Activated naive CD4-positive, alpha-beta T cell treated with anti-CD3 and anti-CD28 coated beads, Interleukin-2, amount 10 ng/mL, durations not matched to agents 7 days and 5 days (primary cell): ENCODE measurements around the gene ZNF19.
A peak's percentile ranks its signal among the peaks of the same experiment; 100 is the strongest.

Experiments
- CTCF ChIA-PET: fragments of 350-600 bp; sonication (Branson Sonifier 250); formaldehyde crosslinking; loops from one replicate; lab custom pipeline; 2021; ENCODE audit warnings: antibody characterized with exemption; lab: Charles Lee
- DNase-seq: peaks from one replicate; pipeline ENCODE4 v3.0.0-alpha.2; 2020
- H3K27ac Mint-ChIP-seq: one replicate; pipeline ENCODE4 v1.8.0; 2021; ENCODE audit warnings: mild to moderate bottlenecking, moderate library complexity, mixed read lengths
- H3K27me3 Mint-ChIP-seq: one replicate; pipeline ENCODE4 v1.8.0; 2021; ENCODE audit warnings: mild to moderate bottlenecking, mixed read lengths
- H3K36me3 Mint-ChIP-seq: one replicate; pipeline ENCODE4 v1.8.0; 2021; ENCODE audit warnings: mixed read lengths
- H3K4me1 Mint-ChIP-seq: one replicate; pipeline ENCODE4 v1.8.0; 2021; ENCODE audit warnings: mixed read lengths
- H3K4me3 Mint-ChIP-seq: one replicate; pipeline ENCODE4 v1.8.0; 2021; ENCODE audit warnings: mild to moderate bottlenecking, moderate library complexity, mixed read lengths
- H3K9me3 Mint-ChIP-seq: one replicate; pipeline ENCODE4 v1.8.0; 2021; ENCODE audit warnings: mixed read lengths

ZNF19 gene

DNA sequence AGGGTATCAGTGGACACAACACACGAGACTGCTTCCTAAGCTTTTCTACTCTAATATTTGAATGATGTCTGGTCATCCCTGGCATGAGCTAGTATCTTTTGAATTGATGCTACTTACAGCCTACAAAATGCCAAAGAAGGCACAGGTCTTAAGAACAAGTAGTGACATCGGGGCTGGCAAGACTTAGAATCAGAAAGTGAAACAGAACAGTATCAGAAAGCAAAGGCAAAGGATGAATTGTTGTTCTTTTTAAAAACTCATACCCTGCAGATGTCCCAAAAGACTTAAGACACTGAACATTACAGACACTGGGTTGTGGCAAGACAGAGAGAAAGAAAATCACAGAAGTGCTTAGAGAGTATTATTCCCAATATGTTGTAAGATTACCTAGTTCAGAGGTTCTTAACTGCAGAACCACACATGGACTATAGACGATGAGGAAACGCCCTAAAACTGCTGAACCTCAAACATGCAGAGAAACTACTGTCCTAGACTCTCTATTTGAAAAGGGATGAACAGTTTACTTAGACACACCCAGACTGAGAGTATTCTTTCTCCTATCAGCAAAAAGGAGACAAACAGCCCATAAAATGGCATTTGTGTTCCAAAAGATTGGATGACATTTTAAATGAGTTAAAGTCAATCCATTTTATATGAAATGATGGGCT is 12.5 kb downstream of the ZNF19 start:
- H3K27me3 Mint-ChIP-seq = no peaks in the 10 kb centered on the region
- no peak overlapping the region for H3K4me3 Mint-ChIP-seq
- H3K9me3 Mint-ChIP-seq = no peaks in the 10 kb centered on the region
- DNase-seq = no peak
- peak overlapping the region; percentile 16 for H3K27ac Mint-ChIP-seq
- CTCF ChIA-PET = no interaction called here
- no peaks in the 10 kb centered on the region for H3K36me3 Mint-ChIP-seq
- H3K4me1 Mint-ChIP-seq = peaks cover 9% of the 10 kb centered on the region

GRCh38 chr16:71474864-71475263 is 14.3 kb downstream of the ZNF19 start:
- H3K27me3 Mint-ChIP-seq = no peaks in the 10 kb centered on the region
- H3K9me3 Mint-ChIP-seq = no peaks in the 10 kb centered on the region
- no peak overlapping the region for H3K4me3 Mint-ChIP-seq
- CTCF ChIA-PET = interaction anchor here (1.5 kb wide), 1 partner anchor 62 kb away, joined by 3 read pairs; no protein-coding TSS in a partner anchor
- no peak for DNase-seq
- no peaks in the 10 kb centered on the region for H3K36me3 Mint-ChIP-seq
- peaks cover 9% of the 10 kb centered on the region for H3K4me1 Mint-ChIP-seq
- no peak overlapping the region for H3K27ac Mint-ChIP-seq

- DNase-seq = no peak
- CTCF ChIA-PET = interaction anchor here (1.5 kb wide), 1 partner anchor 61 kb away, joined by 3 read pairs; no protein-coding TSS in a partner anchor
- no peak overlapping the region for H3K27ac Mint-ChIP-seq
- no peaks in the 10 kb centered on the region for H3K27me3 Mint-ChIP-seq
- H3K36me3 Mint-ChIP-seq = no peaks in the 10 kb centered on the region
- no peak overlapping the region for H3K4me3 Mint-ChIP-seq
- peaks cover 5% of the 10 kb centered on the region for H3K4me1 Mint-ChIP-seq
- no peaks in the 10 kb centered on the region for H3K9me3 Mint-ChIP-seq
Observed at GRCh38 chr16:71473891-71474290, 15.2 kb downstream of the ZNF19 start.

DNA sequence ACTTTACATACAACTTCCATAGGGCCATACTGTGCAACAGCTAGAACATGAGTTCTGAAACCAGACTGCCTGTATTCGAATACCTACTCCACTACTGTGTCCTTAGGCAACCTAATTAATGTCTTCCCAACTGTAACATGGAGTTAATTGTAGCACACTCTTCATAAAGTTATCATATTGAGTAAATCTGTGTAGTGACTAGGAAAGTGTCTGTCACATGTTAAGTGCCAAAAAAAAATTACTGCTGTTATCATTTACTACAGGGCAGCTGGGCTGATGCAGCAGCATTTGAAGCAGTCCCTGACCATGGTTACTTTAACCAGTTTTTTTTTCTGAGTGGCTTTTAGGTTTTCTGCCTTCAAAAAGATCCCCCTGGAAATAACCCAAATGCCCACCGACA is 16.2 kb downstream of the ZNF19 start:
- DNase-seq = no peak
- H3K9me3 Mint-ChIP-seq = no peaks in the 10 kb centered on the region
- H3K27me3 Mint-ChIP-seq = no peaks in the 10 kb centered on the region
- no peaks in the 10 kb centered on the region for H3K36me3 Mint-ChIP-seq
- H3K4me3 Mint-ChIP-seq = no peak overlapping the region
- CTCF ChIA-PET = no interaction called here
- no peak overlapping the region for H3K27ac Mint-ChIP-seq
- H3K4me1 Mint-ChIP-seq = peaks cover 5% of the 10 kb centered on the region

GRCh38 chr16:71472051-71472450 is 17.1 kb downstream of the ZNF19 start:
- H3K27me3 Mint-ChIP-seq = no peaks in the 10 kb centered on the region
- H3K4me1 Mint-ChIP-seq = peaks cover 2% of the 10 kb centered on the region
- H3K9me3 Mint-ChIP-seq = no peaks in the 10 kb centered on the region
- DNase-seq = no peak
- no peak overlapping the region for H3K4me3 Mint-ChIP-seq
- no peak overlapping the region for H3K27ac Mint-ChIP-seq
- no peaks in the 10 kb centered on the region for H3K36me3 Mint-ChIP-seq
- CTCF ChIA-PET = no interaction called here

- CTCF ChIA-PET = no interaction called here
- no peak overlapping the region for H3K4me3 Mint-ChIP-seq
- DNase-seq = peak; percentile 67
- no peaks in the 10 kb centered on the region for H3K27me3 Mint-ChIP-seq
- H3K27ac Mint-ChIP-seq = no peak overlapping the region
- peaks cover 2% of the 10 kb centered on the region for H3K36me3 Mint-ChIP-seq
- H3K9me3 Mint-ChIP-seq = no peaks in the 10 kb centered on the region
- peaks cover 4% of the 10 kb centered on the region for H3K4me1 Mint-ChIP-seq
Observed at GRCh38 chr16:71467810-71468209, 21.3 kb downstream of the ZNF19 start.

DNA sequence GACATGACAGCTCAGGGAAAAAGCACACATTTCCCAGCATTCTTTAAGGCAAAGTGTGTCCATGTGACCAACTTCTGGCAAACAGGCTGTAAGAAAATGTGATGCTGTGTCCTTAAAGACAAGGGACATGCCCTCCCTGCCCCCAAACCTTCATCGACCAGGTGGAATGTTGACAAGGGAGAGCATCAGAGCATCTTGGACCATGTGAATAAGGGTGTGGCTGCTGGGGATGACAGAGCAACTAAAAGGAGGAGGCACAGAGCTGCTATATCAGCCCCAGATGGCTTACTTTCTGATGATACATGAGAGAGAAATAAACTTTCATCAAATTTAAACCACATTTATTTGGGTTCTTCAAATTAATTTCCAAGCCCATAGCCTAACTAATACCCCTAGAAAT is 24.9 kb downstream of the ZNF19 start:
- CTCF ChIA-PET = interaction anchor here (1.0 to 2.8 kb wide), 4 partner anchors 10 to 147 kb away, joined by 4 to 12 read pairs (median 6); no protein-coding TSS in a partner anchor
- Mint-ChIP-seq H3K4me1 (peaks cover 29% of the 10 kb centered on the region), H3K27ac (no peak overlapping the region), H3K9me3 (no peaks in the 10 kb centered on the region), H3K27me3 (no peaks in the 10 kb centered on the region), H3K36me3 (peaks cover 2% of the 10 kb centered on the region), H3K4me3 (no peak overlapping the region)
- no peak for DNase-seq

DNA sequence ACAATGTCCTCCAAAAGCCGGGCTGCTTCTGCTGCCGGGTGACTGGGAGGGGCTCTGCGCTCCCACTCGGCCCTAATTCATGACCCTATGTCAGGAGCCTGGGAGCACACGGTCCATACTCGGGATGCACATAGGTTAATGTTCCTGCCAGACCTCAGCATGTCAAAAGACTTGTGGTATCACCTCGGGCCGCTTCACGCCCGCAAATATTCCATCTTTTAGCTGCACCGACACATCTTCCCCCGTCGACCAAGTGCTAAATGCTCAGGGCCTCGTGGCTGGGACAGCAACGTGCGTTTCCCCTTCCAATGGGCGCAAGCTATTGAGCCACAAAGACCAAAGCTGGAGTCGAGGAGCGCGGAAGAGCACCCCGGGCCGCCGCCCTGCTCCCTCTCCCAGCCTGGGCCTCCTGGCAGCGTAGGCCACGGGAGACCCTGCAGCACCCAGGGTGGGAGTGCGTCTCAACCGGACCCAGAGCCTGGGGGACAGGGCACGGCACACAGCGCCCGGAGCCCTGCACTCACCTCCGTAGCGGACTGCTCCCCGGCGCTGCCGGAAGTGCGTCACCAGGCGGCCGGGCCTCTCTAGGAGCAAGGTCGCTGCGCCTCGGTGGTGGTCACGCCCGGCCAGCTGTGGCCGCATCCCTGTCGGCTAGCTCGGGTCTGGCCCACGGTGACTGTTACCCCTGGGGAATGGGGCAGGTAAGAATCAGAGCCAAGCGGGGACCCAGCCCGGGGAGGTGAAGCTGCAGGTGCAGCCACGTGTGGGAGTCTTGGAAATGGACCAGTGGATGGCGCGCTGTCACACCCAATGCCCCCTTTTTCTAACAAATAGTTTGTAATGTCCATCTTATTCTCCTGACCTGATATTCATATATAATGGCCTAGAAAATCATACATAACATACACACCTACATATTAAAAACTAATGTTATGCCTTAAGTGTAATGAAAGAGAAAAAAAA is 27.2 kb downstream of the ZNF19 start, which contains the start of gene ZNF23:
Gene ZNF23 (minus strand): TSS at position 562 of the 963 bp plus-strand sequence. CDS start 5,451 bp downstream, outside the sequence.
- Mint-ChIP-seq H3K9me3 (no peaks in the 10 kb centered on the region), H3K27me3 (no peaks in the 10 kb centered on the region), H3K36me3 (peaks cover 2% of the 10 kb centered on the region), H3K4me1 (peaks cover 29% of the 10 kb centered on the region), H3K4me3 (peak within 1 kb of the TSS; percentile 87), H3K27ac (peak within 1 kb of the TSS; percentile 77)
- peak; percentile 83 for DNase-seq
- CTCF ChIA-PET = interaction anchor here (1.0 to 1.2 kb wide), 3 partner anchors 20 to 38 kb away, joined by 3 to 7 read pairs (median 4); no protein-coding TSS in a partner anchor

- CTCF ChIA-PET = no interaction called here
- DNase-seq = no peak
- Mint-ChIP-seq H3K27ac (no peak overlapping the region), H3K4me1 (peaks cover 29% of the 10 kb centered on the region), H3K27me3 (no peaks in the 10 kb centered on the region), H3K4me3 (peak overlapping the region; percentile 87), H3K9me3 (no peaks in the 10 kb centered on the region), H3K36me3 (peaks cover 7% of the 10 kb centered on the region)
Observed at GRCh38 chr16:71460941-71461340, 28.2 kb downstream of the ZNF19 start.

DNA sequence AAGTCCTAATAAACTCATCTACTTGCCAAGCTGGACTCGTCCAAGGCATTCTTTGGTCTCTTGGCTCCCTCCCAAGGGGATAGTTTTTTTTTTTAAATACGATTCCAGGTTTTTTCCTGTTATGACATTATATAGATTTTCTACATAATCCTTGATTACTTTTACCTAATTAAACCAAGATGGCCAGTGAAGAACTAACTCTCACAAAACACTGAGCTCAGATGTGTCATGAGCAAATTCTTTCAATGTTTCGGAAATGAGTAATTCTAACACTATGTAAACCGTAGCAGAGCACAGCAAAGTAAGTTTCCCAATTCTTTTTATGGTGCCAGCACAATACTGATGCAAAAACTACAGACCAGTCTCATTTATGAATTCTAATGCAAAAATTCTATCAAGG is 28.9 kb downstream of the ZNF19 start:
- H3K27me3 Mint-ChIP-seq = no peaks in the 10 kb centered on the region
- H3K4me3 Mint-ChIP-seq = peak overlapping the region; percentile 87
- H3K36me3 Mint-ChIP-seq = peaks cover 7% of the 10 kb centered on the region
- no peak overlapping the region for H3K27ac Mint-ChIP-seq
- no peaks in the 10 kb centered on the region for H3K9me3 Mint-ChIP-seq
- CTCF ChIA-PET = interaction anchor here (0.6 kb wide), 1 partner anchor 12 kb away, joined by 3 read pairs; no protein-coding TSS in a partner anchor
- DNase-seq = no peak
- peaks cover 29% of the 10 kb centered on the region for H3K4me1 Mint-ChIP-seq

- CTCF ChIA-PET = no interaction called here
Observed at GRCh38 chr16:71459510-71459909, 29.6 kb downstream of the ZNF19 start.

GRCh38 chr16:71456801-71457200 is 32.3 kb downstream of the ZNF19 start:
- Mint-ChIP-seq H3K4me1 (peaks cover 16% of the 10 kb centered on the region), H3K27ac (no peak overlapping the region), H3K27me3 (no peaks in the 10 kb centered on the region), H3K36me3 (peaks cover 36% of the 10 kb centered on the region), H3K4me3 (no peak overlapping the region), H3K9me3 (peaks cover 10% of the 10 kb centered on the region)
- no peak for DNase-seq
- CTCF ChIA-PET = interaction anchor here (2.2 kb wide), 1 partner anchor 43 kb away, joined by 8 read pairs; no protein-coding TSS in a partner anchor

More at GRCh38 chr16:71459510-71459909, 29.6 kb downstream of the ZNF19 start:
- Mint-ChIP-seq H3K4me1 (peaks cover 29% of the 10 kb centered on the region), H3K4me3 (no peak overlapping the region), H3K27me3 (no peaks in the 10 kb centered on the region), H3K9me3 (no peaks in the 10 kb centered on the region), H3K27ac (no peak overlapping the region), H3K36me3 (peaks cover 14% of the 10 kb centered on the region)
- DNase-seq = no peak

DNA sequence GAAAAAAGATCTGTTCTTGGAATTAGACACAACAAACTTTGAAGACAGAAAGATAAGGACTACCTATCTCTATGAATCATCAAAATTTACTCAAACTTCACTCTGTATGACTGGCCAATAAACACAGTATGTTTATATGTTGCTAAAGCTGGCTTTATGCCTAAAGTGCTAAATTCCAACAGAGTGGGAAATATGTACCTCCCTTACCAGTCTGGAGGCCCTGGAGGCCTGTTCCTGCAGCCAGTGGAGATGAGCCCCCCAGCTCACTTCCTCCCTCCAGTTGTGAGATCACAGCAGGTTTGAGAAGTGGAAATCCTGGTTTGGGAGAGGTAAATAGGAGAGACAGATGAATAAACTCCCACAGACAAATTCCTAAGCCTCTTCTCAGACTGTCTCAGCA is 36.1 kb downstream of the ZNF19 start:
- CTCF ChIA-PET = no interaction called here
- Mint-ChIP-seq H3K27ac (no peak overlapping the region), H3K9me3 (peaks cover 42% of the 10 kb centered on the region), H3K36me3 (peaks cover 71% of the 10 kb centered on the region), H3K4me3 (no peak overlapping the region), H3K4me1 (no peaks in the 10 kb centered on the region), H3K27me3 (no peaks in the 10 kb centered on the region)
- no peak for DNase-seq

DNA sequence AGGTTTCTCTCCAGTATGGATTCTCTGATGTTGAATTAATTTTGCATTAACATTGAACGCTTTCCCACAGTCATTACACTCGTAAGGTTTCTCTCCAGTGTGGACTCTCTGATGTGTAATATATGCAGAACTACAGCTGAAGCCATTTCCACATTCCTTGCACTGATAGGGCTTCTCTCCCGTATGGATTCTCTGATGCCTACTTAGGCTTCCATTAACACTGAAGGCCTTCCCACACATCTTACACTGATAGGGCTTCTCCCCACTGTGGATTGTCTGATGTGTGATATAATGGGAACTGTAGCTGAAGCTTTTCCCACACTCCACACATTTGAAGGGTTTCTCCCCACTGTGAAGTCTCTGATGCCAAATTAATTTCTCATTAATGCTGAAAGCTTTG is 40.1 kb downstream of the ZNF19 start:
- peaks cover 61% of the 10 kb centered on the region for H3K9me3 Mint-ChIP-seq
- H3K27me3 Mint-ChIP-seq = no peaks in the 10 kb centered on the region
- no peaks in the 10 kb centered on the region for H3K4me1 Mint-ChIP-seq
- H3K4me3 Mint-ChIP-seq = no peak overlapping the region
- no peak overlapping the region for H3K27ac Mint-ChIP-seq
- CTCF ChIA-PET = no interaction called here
- no peak for DNase-seq
- peaks cover 61% of the 10 kb centered on the region for H3K36me3 Mint-ChIP-seq
